WTC11 (cell line): ENCODE results near the gene LETMD1. TPM values are rescaled to one million over a fixed set of nuclear protein-coding genes. Genes with fewer than 3 reads are reported as not detected.

Experiments used
- ATAC-seq: fragments of 200-7000 bp; cut with Tn5 transposase; 2 replicates; pipeline ENCODE4 v1.10.0; 2021; ENCODE audit warnings: mild to moderate bottlenecking, moderate library complexity
- CTCF ChIA-PET: fragments of 300-600 bp; sonication (Branson Sonifier 250); formaldehyde crosslinking; loops from one replicate; lab custom pipeline; 2021; ENCODE audit warnings: antibody characterized with exemption; lab: Charles Lee
- POLR2A ChIA-PET: fragments of 350-600 bp; sonication (Branson Sonifier 250); formaldehyde crosslinking; loops from one replicate; lab custom pipeline; 2021; ENCODE audit warnings: antibody characterized with exemption; lab: Charles Lee
- DNase-seq: peaks from one replicate; pipeline ENCODE4 v3.0.0; 2021; ENCODE audit warnings: low spot score
- H3K27ac Mint-ChIP-seq: 2 replicates; pipeline ENCODE4 v1.8.0; 2021; ENCODE audit warnings: mixed read lengths
- H3K27me3 Mint-ChIP-seq: 2 replicates; pipeline ENCODE4 v1.8.0; 2021; ENCODE audit warnings: low read depth, mild to moderate bottlenecking, moderate library complexity, mixed read lengths
- H3K36me3 Mint-ChIP-seq: 2 replicates; pipeline ENCODE4 v1.8.0; 2021; ENCODE audit warnings: mixed read lengths
- H3K4me1 Mint-ChIP-seq: 2 replicates; pipeline ENCODE4 v1.8.0; 2022; ENCODE audit warnings: mixed read lengths
- H3K4me3 Mint-ChIP-seq: 2 replicates; pipeline ENCODE4 v1.8.0; 2021; ENCODE audit warnings: mild to moderate bottlenecking, moderate library complexity, mixed read lengths
- H3K9me3 Mint-ChIP-seq: 2 replicates; pipeline ENCODE4 v1.8.0; 2021; ENCODE audit warnings: mixed read lengths
- ATF1 ChIP-seq: sonication (generic); formaldehyde crosslinking; IDR thresholded peaks from 2 replicates; pipeline ENCODE4 v1.8.1; 2023; ENCODE audit warnings: mild to moderate bottlenecking, moderate library complexity, missing genetic modification reagents
- ATF3 ChIP-seq: sonication (generic); formaldehyde crosslinking; conservative IDR thresholded peaks from 2 replicates; pipeline ENCODE4 v1.8.1; 2022; ENCODE audit warnings: mild to moderate bottlenecking, missing genetic modification reagents
- CREB1 ChIP-seq: sonication (generic); formaldehyde crosslinking; IDR thresholded peaks from 2 replicates; pipeline ENCODE4 v1.8.0; 2023; ENCODE audit warnings: mild to moderate bottlenecking, missing genetic modification reagents
- ELF4 ChIP-seq: sonication (generic); formaldehyde crosslinking; IDR thresholded peaks from 2 replicates; pipeline ENCODE4 v1.8.1; 2022; ENCODE audit warnings: low read depth, mild to moderate bottlenecking, moderate library complexity, missing genetic modification reagents
- FOXJ3 ChIP-seq: sonication (generic); formaldehyde crosslinking; IDR thresholded peaks from 2 replicates; pipeline ENCODE4 v1.9.0; 2021; ENCODE audit warnings: missing genetic modification reagents, mild to moderate bottlenecking, borderline replicate concordance
- FOXK1 ChIP-seq: sonication (generic); formaldehyde crosslinking; IDR thresholded peaks from 2 replicates; pipeline ENCODE4 v1.8.0; 2022; ENCODE audit warnings: mild to moderate bottlenecking, moderate library complexity, missing genetic modification reagents
- FOXP1 ChIP-seq: sonication (generic); formaldehyde crosslinking; IDR thresholded peaks from 2 replicates; pipeline ENCODE4 v1.8.0; 2022; ENCODE audit warnings: missing genetic modification reagents, mild to moderate bottlenecking, moderate library complexity, borderline replicate concordance
- GRHL2 ChIP-seq: fragments of 250-450 bp; sonication (Bioruptor Pico); IDR thresholded peaks from 2 replicates; pipeline ENCODE4 v1.8.0; 2022; ENCODE audit warnings: mild to moderate bottlenecking, moderate library complexity; ENCODE audit not compliant: insufficient replicate concordance, severe bottlenecking
- IRF1 ChIP-seq: sonication (generic); formaldehyde crosslinking; IDR thresholded peaks from 2 replicates; pipeline ENCODE4 v1.8.0; 2023; ENCODE audit warnings: missing genetic modification reagents
- MAX ChIP-seq: sonication (generic); formaldehyde crosslinking; IDR thresholded peaks from 2 replicates; pipeline ENCODE4 v1.8.0; 2022; ENCODE audit warnings: mild to moderate bottlenecking, missing genetic modification reagents
- NR2C2 ChIP-seq: sonication (generic); formaldehyde crosslinking; IDR thresholded peaks from 2 replicates; pipeline ENCODE4 v1.8.0; 2022; ENCODE audit warnings: mild to moderate bottlenecking, missing genetic modification reagents
- NR3C1 ChIP-seq: sonication (generic); formaldehyde crosslinking; conservative IDR thresholded peaks from 2 replicates; pipeline ENCODE4 v1.8.1; 2023; ENCODE audit warnings: low read depth, mild to moderate bottlenecking, missing genetic modification reagents
- SMAD3 ChIP-seq: sonication (generic); formaldehyde crosslinking; IDR thresholded peaks from 2 replicates; pipeline ENCODE4 v1.8.0; 2022; ENCODE audit warnings: missing genetic modification reagents, mild to moderate bottlenecking, borderline replicate concordance
- TCF7 ChIP-seq: sonication (generic); formaldehyde crosslinking; IDR thresholded peaks from 2 replicates; pipeline ENCODE4 v1.8.0; 2022; ENCODE audit warnings: mild to moderate bottlenecking, low read depth, missing genetic modification reagents, moderate library complexity
- USF2 ChIP-seq: sonication (generic); formaldehyde crosslinking; IDR thresholded peaks from 2 replicates; pipeline ENCODE4 v1.8.1; 2023; ENCODE audit warnings: mild to moderate bottlenecking, missing genetic modification reagents, moderate library complexity
- ZNF138 ChIP-seq: sonication (generic); formaldehyde crosslinking; conservative IDR thresholded peaks from 2 replicates; pipeline ENCODE4 v1.8.1; 2022; ENCODE audit warnings: mild to moderate bottlenecking, moderate library complexity, missing genetic modification reagents
- ZNF219 ChIP-seq: sonication (generic); formaldehyde crosslinking; IDR thresholded peaks from 2 replicates; pipeline ENCODE4 v1.8.0; 2023; ENCODE audit warnings: missing genetic modification reagents, mild to moderate bottlenecking, borderline replicate concordance
- ZNF281 ChIP-seq: sonication (generic); formaldehyde crosslinking; IDR thresholded peaks from 2 replicates; pipeline ENCODE4 v1.8.0; 2023; ENCODE audit warnings: mild to moderate bottlenecking, missing genetic modification reagents
- ZNF317 ChIP-seq: sonication (generic); formaldehyde crosslinking; IDR thresholded peaks from 2 replicates; pipeline ENCODE4 v1.8.1; 2023; ENCODE audit warnings: low read depth, mild to moderate bottlenecking, moderate library complexity, missing genetic modification reagents, borderline replicate concordance
- ZNF396 ChIP-seq: fragments of 250-450 bp; sonication (Bioruptor Pico); IDR thresholded peaks from 2 replicates; pipeline ENCODE4 v1.8.0; 2021; ENCODE audit warnings: mild to moderate bottlenecking, moderate library complexity, borderline replicate concordance
- ZNF416 ChIP-seq: fragments of 250-450 bp; sonication (Bioruptor Pico); IDR thresholded peaks from 2 replicates; pipeline ENCODE4 v1.9.0; 2021; ENCODE audit warnings: mild to moderate bottlenecking, inconsistent platforms
- ZNF671 ChIP-seq: fragments of 250-450 bp; sonication (Bioruptor Pico); IDR thresholded peaks from 2 replicates; pipeline ENCODE4 v1.8.0; 2021; ENCODE audit warnings: mild to moderate bottlenecking
- total RNA-seq: library from RNA; stranded (reverse); gene quantifications from 3 replicates; pipeline ENCODE4 v1.2.3, GENCODE V29; 2021
- TF ChIP-seq, protein P1 (sequence below): fragments of 200-600 bp; IDR thresholded peaks from 2 replicates; pipeline ENCODE4 v1.8.0; 2022; ENCODE audit warnings: antibody characterized with exemption

Gene LETMD1
- total RNA-seq, 1 experiment from 2014 or later: 43.3 TPM

DNA sequence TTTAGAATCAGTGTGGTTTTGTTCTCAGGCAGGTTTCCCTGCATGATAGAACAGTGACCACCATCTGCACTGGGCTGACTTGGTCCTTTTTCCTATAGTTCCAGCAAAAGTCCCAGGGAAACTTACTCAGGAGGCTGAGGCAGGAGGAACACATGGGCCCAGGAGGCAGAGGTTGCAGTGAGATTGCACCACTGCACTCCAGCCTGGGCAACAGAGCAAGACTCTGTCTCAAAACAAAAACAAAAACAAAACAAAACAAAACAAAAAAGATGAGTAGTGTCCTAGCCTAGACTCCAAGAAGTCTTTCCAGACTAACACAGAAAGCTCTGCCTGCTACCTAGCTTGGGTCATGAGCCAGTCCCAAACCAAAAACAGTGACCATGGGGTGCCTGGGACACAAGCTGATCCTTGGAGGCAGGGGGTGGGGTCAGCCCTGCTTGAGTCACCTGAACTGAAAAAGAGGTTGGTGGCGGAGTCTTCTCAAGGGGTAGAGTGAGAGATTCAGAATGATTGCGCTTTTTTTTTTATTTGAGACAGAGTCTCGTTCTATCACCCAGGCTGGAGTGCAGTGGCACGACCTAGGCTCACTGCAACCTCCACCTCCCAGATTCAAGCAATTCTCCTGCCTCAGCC lies 14.6 kb upstream of the LETMD1 start:
- H3K27ac Mint-ChIP-seq: no peak overlapping the region
- no peaks in the 10 kb centered on the region for H3K36me3 Mint-ChIP-seq
- CTCF ChIA-PET: no interaction called here
- peaks cover 4% of the 10 kb centered on the region for H3K4me1 Mint-ChIP-seq
- no peak overlapping the region for H3K4me3 Mint-ChIP-seq
- DNase-seq: no peak
- POLR2A ChIA-PET: no interaction called here
- H3K9me3 Mint-ChIP-seq: no peaks in the 10 kb centered on the region
- no peak for ATAC-seq
- H3K27me3 Mint-ChIP-seq: no peaks in the 10 kb centered on the region
- TF ChIP-seq SMAD3 (CRISPR knock-in tag): no peak
- TF ChIP-seq ATF1: no peak
- no peak for TF ChIP-seq ELF4 (CRISPR knock-in tag)
- TF ChIP-seq MAX: no peak
- TF ChIP-seq TCF7: no peak
- TF ChIP-seq ZNF317 (CRISPR knock-in tag): no peak

DNA sequence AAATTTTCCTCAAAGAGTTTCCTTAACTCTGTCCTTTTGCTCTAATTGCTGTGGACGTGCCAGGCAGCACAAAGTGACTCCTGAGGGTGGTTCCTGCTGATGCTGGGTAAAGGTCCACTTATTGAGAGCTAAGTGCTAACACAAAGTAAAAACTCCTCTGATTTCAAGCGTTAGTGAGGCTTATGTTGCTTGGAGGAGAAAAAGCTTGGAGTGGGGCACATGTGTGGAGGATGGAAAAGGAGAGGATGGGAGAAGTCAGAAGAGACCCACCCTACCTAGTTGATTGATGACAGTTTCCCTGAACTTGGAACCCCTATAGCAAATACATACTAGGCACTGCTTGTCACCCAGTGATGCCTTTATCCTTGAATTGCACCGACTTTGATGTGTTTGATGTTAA lies 11.8 kb upstream of the LETMD1 start:
- POLR2A ChIA-PET: no interaction called here
- TF ChIP-seq ZNF317 (CRISPR knock-in tag): no peak
- TF ChIP-seq ZNF396 (CRISPR knock-in tag): no peak
- no peak for TF ChIP-seq ZNF671
- no peak for TF ChIP-seq USF2 (CRISPR knock-in tag)
- DNase-seq: no peak
- CTCF ChIA-PET: no interaction called here
- no peak for ATAC-seq
- no peaks in the 10 kb centered on the region for H3K27me3 Mint-ChIP-seq
- no peak overlapping the region for H3K4me3 Mint-ChIP-seq
- no peaks in the 10 kb centered on the region for H3K9me3 Mint-ChIP-seq
- no peak overlapping the region; the same call in 1 of the 2 replicates for H3K27ac Mint-ChIP-seq
- H3K4me1 Mint-ChIP-seq: no peaks in the 10 kb centered on the region
- H3K36me3 Mint-ChIP-seq: no peaks in the 10 kb centered on the region

DNA sequence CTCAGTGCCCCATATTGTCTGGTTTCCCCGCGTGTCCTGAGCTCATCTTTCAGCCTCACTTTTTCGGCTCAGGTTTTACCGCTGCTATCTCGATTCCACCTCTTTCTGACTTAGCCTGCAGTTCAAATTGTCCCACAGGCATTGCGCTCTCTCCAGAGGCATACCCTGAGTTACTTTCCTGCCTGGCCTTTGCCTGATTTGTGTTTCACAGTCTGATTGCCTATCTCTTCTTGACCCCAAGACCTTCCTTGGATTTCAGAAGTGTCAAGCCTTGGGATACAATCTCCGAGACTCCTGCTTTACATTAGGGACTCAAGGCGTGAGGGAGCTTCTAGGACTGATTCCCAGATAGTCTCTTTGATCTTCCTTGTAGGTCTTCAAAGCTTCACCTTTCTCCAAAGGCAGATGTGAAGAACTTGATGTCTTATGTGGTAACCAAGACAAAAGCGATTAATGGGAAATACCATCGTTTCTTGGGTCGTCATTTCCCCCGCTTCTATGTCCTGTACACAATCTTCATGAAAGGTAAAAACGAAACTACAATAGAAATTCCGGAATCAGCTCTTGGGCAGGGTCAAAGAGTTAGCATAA lies 629 bp downstream of the LETMD1 start:
- TF ChIP-seq ZNF317 (CRISPR knock-in tag) (no peak), ZNF416 (CRISPR knock-in tag) (no peak), ZNF281 (CRISPR knock-in tag) (no peak), ATF1 (no peak), FOXJ3 (CRISPR knock-in tag) (no peak), FOXK1 (CRISPR knock-in tag) (no peak), FOXP1 (no peak), ATF3 (CRISPR knock-in tag) (no peak), NR2C2 (CRISPR knock-in tag) (no peak), ZNF219 (CRISPR knock-in tag) (no peak), IRF1 (CRISPR knock-in tag) (no peak), CREB1 (CRISPR knock-in tag) (no peak), ZNF138 (CRISPR knock-in tag) (no peak), GRHL2 (no peak), NR3C1 (CRISPR knock-in tag) (no peak)
- TF ChIP-seq, protein P1, sequence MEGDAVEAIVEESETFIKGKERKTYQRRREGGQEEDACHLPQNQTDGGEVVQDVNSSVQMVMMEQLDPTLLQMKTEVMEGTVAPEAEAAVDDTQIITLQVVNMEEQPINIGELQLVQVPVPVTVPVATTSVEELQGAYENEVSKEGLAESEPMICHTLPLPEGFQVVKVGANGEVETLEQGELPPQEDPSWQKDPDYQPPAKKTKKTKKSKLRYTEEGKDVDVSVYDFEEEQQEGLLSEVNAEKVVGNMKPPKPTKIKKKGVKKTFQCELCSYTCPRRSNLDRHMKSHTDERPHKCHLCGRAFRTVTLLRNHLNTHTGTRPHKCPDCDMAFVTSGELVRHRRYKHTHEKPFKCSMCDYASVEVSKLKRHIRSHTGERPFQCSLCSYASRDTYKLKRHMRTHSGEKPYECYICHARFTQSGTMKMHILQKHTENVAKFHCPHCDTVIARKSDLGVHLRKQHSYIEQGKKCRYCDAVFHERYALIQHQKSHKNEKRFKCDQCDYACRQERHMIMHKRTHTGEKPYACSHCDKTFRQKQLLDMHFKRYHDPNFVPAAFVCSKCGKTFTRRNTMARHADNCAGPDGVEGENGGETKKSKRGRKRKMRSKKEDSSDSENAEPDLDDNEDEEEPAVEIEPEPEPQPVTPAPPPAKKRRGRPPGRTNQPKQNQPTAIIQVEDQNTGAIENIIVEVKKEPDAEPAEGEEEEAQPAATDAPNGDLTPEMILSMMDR: no peak
- no peak for ATAC-seq
- DNase-seq: no peak
- H3K36me3 Mint-ChIP-seq: peaks cover 14% of the 10 kb centered on the region
- peaks cover 13% of the 10 kb centered on the region for H3K4me1 Mint-ChIP-seq
- peak overlapping the region; percentile 92 for H3K4me3 Mint-ChIP-seq
- H3K9me3 Mint-ChIP-seq: no peaks in the 10 kb centered on the region
- H3K27me3 Mint-ChIP-seq: peaks cover 5% of the 10 kb centered on the region; the same call in 1 of the 2 replicates
- CTCF ChIA-PET: interaction anchor here (0.6 kb wide), 1 partner anchor 292 kb away, joined by 3 read pairs; no protein-coding TSS in a partner anchor
- POLR2A ChIA-PET: interaction anchor here (0.5 to 0.7 kb wide), 2 partner anchors 23 to 34 kb away, joined by 3 to 4 read pairs; partner anchors contain the start of gene SLC11A2
- peak overlapping the region; percentile 82 for H3K27ac Mint-ChIP-seq
